Stimulated activated CD4-positive, alpha-beta T cell treated with anti-CD3 and anti-CD28 coated beads, TNF-alpha, amount 100 ng/mL, for 48 hours (primary cell): Measurements from ENCODE around the gene CFAP97D2.

Experiments used
- DNase-seq, 3 donors: peaks; one replicate each; pipeline ENCODE4 v3.0.0-alpha.2; 2020; ENCODE audit warnings: low read depth in 3 of 3

Gene CFAP97D2

DNA sequence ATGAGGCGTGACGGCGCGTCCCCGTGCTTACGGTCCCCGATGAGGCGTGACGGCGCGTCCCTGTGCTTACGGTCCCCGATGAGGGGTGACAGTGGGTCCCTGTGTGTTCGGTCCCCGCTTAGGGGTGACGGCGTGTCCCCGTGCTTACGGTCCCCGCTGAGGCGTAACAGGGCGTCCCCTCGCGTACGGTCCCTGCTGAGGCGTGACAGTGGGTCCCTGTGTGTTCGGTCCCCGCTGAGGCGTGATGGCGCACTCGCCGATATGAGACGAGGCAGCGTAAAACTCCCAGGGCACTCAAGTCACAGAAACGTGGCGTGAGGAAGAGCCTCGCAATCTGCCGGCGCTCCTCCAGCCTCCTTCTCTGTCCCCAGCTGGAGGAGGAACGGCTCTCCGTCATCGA, 20.9 kb downstream of the CFAP97D2 start:
- no peak for DNase-seq

DNA sequence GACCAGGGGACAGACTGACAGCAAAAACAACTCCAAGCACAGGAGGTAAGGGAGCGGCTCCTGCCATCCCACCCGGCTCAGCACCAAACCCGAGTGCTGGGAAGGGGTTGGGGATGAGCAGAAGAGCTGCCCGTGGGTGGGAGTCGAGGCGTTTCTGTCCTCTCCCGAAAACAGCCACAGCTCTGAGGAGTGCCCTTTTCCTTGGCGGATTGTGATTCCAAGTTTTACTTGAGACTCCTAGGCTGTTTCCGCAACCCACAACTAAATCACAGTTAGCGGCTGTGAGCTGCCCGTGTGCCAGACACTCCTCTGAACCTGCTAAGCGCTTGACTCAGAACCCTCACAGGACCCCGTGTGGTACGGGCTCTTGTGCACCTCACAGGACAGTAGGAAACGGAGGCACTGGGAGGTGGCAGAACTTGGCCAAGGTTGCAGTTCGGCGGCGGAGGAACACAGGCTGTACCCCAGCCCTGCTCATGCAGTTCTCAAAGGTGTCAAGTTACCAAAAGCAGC, 21.4 kb downstream of the CFAP97D2 start:
- no peak for DNase-seq

DNA sequence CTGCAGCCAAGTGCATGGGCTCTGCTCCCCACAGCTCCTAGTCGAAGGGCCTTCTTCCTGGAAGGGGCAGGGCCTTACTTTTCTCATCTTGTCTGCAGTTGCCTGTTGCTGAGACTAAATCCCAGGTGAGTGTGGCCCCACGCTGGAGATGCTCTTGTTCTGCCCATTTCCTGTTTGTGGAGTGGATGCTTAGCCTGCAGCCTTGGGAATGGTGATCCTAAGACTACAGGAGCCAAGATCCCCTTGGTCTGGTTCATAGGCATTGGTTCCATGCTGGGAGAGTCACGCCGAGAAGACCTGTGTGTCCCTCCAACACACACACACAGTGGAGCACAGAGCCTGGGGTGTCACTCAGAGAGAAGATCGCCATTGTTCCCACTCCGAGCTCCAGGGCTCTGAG, 23.5 kb downstream of the CFAP97D2 start:
- no peak for DNase-seq

DNA sequence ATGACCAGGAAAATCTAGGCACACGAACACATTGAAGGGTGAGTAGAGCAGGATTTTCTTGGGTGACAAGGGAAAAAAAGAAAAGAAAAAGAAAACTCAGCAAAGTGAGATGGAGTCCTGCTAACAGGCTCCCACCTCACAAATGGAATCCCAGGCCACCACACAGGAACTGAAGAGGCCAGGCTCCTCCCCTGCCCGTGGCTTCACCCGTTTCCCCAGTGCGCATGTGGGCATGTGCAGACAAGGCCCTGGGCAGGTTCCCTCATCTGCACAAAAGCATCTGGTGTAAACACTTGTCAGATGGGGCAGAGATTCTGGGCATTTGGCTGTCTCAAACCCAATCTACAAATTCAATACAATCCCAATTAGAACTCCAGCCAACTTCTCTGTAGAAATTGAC, 24.5 kb downstream of the CFAP97D2 start:
- DNase-seq, result no peak

DNA sequence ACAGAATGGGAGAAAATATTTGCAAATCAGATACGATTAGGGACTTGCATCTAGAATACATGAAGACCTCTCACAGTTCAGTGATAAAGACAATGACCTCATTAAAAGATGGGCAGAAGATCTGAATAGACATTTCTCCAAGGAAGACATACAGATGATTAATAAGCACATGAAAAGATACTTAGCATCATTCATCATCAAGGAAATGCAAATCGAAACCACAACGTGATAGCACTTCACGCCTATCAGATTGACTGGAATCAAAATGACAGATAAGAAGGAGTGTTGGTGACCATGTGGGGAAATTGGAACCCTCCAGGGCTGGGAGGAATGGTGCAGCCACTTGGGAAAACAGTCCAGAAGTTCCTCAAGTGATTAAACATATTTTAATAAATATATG, 25.8 kb downstream of the CFAP97D2 start:
- no peak for DNase-seq

DNA sequence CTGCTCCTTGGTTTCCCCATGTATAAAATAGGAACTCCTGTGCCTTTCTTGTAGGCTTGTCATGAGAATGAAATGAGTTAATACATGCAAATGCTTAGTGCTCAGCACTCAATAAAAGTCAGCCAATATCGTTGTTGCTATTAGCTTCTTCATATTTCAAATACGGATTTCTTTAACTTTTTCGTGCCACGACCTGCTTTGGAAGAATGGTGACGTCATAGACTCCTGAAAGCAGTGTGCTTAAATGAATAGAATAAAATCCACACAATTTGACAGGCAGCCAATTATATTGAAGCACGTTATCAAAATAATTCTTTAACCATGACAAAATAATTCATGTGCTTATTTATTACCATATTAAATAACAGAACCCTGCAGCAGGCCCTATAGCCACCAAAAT, 29.1 kb downstream of the CFAP97D2 start:
- DNase-seq, result no peak

DNA sequence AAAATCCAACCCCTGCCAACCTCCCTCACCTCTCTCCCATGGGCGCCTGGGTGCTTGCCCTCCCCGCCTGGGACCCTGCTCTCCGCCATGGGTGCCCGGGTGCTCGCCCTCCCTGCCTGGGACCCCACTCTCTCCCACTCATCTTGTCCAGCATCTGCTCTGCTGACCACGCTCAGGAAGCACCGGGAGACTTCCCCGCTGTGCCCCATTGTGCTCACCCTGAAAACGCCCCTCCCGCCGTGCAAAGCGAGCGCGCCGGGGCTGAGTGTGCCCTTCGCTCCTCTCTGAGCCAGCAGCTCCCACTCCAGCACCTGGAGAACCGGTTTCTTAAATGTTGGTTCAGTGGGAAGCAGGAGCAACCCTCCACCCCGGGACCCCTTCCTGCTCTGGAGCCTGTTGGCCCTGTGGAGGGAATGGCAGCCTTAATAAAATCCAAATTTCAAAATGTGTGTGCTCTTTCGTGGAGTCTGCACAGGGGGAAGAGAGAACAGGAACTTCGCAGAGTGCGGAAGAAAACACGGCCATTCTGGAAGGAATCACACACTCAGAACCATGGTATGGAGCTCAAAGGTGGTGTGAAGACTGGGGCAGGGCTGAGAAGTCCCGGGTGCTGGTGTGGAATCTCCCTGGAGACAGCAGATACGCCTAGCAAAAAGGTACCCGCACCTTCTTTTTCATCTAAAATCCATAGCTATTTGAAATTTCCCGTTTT, 32.5 kb downstream of the CFAP97D2 start:
- no peak for DNase-seq

DNA sequence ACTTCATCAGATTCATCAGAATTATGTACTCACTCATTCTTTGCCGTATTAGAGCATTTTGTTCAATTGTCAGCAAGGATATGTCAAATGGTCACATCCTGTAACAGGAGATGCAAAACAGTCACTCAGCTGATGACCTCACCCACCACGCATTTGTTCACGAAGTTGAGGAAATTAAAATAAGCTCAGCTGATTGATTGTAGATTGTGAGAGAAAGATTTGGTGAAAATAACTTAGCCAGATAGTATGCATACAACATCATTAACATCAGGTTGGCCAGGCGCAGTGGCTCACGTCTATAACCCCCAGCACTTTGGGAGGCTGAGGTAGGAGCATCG, 33.1 kb downstream of the CFAP97D2 start:
- DNase-seq, result no peak

DNA sequence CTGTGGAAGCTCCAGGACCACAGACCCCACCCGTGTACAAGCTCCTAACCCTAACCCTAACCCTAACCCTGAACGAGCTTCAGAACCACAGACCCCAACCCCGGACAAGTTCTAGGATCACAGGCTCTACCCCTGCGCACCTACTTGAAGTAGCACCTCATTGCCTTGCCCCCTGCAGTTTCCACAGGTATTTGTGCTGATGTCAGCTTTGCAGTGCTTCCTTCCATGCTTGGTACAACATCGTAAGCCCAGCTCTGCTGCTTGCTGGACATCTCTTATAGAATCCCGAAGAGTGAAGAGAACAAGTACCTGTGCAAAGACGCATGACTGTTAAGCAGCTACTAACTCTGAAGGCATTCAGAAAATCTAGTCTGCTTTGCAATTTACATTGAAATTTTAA, 34.9 kb downstream of the CFAP97D2 start:
- DNase-seq, result no peak

DNA sequence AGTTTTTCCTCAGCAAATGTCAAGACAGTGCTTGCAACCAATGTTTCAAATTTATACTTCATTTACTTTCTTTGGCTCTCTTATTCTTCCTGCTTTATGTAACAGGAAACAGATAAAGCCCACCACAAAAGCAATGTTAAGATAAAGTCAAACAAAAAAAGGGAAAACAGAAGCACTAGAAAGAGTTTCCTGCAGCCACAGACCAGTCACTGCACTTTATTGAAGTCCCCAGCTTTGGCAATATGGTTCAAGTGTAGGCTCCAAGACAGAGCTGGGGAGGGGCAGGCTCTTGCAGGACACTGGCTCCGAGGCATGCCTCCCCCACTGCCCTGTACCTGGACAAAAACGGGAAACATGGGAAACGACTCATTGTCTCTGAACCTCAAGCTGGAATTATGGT, 40.3 kb downstream of the CFAP97D2 start:
- no peak for DNase-seq

DNA sequence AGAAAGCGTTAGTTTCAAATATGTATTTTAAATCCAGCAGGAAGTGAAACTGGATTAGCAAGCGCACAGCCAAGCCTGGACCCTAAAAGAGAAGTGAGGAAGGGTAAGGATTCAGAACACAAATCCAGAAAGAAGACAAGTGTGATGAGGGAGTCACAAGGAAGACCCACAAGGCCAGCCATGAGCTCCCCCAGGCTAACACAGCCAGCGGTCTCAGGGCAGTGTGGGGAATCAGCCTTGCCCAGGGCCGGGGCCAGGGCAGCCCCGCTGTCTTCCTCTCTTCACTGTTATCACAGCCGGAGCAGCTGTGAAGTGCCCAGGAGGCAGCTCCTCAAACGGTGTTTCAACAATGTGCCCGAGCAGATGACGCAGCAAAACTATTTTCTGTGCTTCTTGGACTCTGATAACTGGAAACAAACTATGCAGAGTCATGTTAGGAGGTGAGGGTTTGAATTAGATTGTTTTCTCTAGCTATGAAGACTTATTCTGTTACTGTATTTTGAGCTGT, 43.5 kb downstream of the CFAP97D2 start:
- DNase-seq, result no peak

DNA sequence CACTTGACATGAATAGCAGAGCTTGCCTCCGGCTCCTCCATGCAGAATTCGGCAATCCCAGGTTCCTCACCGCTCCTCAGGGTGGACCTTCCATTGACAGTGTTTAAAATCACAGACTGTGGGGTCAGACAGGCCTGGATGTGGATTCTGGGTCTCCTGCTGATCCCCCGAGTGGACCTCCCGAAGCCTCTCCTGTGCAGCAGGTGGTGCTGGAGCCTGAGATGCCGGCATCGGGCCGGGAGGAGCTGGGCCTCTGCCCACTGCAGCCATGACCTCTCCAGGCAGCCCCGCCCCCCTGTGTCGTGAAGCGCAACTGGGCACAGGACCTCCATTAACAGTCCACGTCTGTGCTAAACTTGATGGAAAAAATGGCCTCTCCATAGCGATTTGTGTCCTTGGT, 45.1 kb downstream of the CFAP97D2 start:
- no peak for DNase-seq

DNA sequence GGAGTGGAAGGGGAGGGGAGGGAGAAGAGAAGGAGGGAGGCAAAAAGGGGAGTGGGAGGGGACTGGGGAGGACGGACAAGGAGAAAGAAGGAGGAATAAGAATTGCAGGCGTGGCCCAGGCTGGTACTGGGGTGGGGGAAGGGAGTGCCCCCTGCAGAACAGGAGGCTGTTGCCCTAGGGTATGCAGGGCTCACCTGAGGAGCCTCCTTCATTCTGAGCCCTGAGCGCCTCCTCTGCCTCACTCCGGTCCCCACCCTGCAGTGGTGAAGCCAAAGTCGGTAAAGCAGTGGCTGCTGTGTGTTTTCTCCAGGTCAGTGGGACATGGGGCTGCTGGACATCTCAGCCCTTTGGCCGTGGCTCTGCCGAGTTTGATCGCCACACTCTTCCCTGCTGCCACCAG, 46.6 kb downstream of the CFAP97D2 start:
- DNase-seq, result no peak

DNA sequence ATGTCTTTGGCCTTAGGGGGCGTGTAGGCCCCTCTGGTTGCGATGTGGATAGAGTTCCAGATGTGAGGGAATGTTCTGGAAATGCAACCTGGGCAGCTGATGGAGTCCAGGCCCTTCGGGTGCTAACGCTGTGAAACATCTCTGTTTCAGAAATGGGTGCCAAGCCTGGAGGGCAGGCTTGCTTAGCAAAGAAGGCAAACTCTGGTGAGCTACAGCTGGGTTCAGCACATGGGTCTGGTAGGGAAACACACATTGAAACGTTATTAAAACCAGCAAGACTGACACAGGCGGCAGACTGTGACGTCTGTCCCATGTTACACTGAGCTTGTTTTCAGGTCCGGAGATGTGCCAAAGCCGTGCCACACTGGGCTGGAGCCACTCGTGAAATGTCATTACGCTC, 47.0 kb downstream of the CFAP97D2 start:
- no peak for DNase-seq

DNA sequence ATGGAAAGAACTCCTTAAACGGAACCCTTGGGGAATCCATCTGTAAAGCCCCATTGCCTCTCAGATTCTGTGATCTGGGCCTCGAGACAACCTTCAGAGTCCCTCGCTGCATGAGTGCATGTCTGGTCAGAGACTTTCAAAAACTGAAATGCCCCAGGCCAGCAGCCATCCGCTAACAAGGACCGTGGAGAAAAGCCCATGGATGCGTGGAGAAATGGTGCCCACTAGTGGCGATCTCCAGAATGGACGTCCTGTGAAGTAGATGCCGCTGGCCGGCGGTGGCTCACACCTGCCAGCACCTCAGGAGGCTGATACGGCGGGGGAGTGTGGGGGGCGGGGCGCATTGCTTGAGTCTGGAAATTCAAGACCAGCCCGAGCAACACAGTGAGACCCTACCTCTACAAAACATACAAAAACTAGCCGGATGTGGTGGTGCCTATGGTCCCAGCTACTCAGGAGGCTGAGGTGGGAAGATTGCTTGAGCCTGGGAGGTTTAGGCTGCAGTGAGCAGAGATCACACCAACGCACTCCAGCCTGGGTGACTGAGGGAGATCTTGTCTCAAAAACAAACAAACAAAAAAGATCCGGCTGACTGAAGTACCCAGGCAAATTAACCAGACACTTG, 47.8 kb downstream of the CFAP97D2 start:
- peak; percentile 75 to 85 (median 84) for DNase-seq

DNA sequence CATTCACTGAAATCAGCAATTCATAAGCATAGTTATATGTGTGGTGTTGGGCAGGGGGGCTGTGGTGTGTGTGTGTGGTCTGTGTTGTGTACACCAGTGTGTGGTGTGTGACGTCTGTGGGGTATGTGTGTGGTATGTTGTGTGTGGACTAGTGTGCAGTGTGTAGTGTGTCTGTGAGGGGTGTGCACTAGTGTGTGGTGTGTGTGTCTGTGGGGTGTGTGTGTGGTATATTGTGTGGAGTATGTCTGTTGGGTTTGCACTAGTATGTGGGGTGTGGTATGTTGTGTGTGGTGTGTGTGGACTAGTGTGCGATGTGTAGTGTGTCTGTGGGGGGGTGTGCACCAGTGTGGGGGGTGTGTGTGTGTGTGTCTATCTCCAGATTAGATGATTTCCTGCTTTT, 48.5 kb downstream of the CFAP97D2 start:
- no peak for DNase-seq

DNA sequence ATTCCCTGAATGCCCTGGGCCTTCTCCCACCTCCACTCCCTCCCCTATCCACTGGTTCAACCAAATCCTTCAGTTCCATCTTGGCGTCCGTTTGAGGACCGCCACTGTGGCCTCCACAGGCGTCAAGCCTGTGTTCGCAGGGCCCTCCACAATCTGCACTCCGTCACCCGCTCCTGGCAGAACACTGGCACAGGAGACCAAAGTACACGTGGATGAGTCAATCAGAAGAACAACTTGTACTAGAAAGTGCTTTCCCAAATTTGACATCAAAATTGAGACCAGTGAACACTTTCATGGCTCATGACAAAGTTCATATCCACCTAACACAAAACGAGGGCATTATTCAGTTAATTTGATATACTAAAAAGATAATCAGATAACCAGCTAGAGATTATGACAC, 49.1 kb downstream of the CFAP97D2 start:
- DNase-seq, result no peak

DNA sequence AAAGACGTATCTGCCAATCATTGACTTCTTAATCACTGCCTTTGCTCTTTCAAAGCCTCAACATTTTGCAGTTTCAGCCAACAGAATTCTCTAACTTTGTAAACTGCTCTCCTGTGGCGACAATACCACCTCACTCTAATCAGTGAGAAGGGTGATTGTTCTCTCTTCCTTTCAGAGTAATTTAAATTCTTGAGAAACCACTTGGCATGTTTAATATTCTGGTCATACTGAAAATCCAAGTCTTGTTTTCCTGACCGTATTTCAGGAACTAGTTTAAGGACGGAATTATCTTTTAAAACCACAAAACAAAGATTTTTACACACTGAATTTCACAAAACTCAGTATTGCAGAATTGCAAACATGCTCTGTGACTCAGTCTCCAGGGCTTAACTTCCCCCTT, 50.4 kb downstream of the CFAP97D2 start:
- DNase-seq, result no peak

DNA sequence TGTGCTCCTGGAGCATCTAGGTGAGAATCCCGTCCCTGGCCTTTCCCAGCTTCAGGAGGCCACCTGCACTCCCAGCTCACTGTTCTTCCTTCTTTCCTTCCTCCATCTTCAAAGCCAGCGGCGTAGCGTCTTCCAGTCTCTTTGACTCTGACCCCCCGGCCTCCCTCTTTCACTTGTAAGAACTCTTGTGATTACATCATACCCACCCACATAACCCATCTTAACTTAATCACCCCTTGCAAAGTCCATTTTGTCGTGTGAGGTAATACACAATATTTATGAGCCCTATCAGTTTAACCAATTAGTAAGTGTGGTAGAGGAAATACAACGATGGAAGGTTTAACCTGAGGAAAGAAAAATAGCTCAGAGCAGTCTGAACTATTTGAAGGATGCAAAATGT, 51.1 kb downstream of the CFAP97D2 start:
- no peak for DNase-seq

DNA sequence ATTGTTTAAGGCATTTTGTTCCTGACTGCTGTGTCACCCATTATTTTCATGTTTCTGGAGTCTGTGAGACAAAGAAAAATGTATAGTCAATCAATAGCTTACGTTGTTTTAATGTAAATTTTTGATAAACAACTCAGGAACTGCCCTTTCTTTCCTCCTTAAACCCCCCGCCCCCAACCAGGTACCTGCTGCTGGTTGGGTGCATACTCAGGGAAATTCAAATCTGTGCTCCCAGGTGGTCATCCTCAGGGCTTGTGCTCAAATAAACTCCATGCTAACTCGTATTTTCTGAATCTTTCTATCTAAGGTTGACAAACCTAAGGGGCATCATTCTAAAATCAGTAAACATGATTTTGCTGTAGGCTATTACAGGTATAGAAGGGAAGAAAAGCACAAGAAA, 51.5 kb downstream of the CFAP97D2 start:
- no peak for DNase-seq

DNA sequence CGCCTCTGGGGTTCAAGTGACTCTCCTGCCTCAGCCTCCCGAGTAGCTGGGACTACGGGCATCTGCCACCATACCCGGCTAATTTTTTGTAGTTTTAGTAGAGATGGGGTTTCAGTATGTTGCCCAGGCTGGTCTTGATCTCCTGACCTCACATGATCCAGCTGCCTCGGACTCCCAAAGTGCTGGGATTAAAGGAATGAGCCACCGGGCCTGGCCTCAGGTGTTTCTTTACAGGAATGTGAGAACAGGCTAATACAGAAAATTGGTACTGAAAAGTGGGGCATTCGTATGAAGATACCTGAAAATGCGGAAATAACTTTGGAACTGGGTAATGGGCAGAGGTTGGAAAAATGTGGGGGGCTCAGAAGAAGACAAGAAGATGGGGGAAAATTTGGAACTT, 52.8 kb downstream of the CFAP97D2 start:
- no peak for DNase-seq

DNA sequence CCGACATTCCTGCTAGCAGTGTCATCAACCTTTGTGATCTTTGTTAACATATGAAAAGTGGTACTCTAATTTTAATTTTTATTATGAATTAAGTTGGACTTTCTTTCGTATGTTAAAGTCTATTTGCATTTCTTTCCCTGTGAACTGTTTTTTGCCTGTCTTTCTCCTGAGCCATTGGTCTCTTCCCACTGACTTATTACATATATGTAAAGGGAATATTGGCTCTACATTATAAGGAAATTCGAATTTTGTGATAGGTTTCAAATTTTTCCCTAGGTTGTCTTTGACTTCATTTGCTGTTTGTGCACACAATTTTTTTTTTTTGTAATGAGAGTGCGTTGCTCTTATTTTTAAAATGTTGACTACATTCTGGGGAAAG, 55.2 kb downstream of the CFAP97D2 start:
- DNase-seq, result no peak

DNA sequence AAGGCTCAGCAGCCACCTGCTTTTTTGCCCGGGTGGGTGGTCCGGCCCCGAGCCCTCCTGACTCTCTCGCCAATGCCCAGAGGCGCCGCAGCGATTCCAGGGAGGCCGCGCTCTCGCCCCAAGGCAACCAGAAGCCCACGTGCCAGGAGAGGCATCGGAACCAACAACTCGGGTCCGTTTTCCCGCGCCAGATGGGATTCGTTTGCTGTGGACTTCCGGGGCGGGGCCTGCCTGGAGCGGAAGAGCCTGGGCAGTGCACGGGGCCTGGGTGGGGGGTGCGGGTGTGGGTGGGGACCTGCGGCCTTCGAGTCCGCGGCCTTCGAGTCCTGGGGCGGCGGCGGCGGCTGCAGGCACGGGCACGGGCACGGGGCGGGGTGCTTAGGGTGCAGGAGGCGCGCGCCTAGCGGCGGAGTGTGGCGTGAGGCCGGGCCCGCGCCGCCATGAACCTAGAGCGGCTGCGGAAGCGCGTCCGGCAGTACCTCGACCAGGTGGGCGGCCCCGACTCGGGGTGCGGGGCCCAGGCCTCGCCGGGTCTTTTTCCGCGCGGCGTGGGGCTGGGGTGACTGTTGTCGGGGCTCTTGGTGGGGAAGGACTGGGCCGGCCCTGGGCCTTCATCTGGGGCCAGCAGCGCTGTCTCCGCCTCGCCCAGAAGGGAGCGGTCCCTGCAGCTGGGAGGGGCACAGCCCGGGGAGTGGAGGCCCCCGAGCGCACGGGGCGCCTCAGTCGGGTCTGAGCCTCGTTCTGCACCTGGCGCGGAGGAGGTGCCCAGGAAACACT, 55.8 kb downstream of the CFAP97D2 start, which contains the start of gene CDC16:
Gene CDC16 (plus strand): TSS at position 253 of the 777 bp plus-strand sequence. CDS start 188 bp downstream, at position 441.
- peak; percentile 77 to 95 (median 87) for DNase-seq
